SK-MEL-5 (cell line): ENCODE measurements around the gene RYR1. TPM values are rescaled to one million over a fixed set of nuclear protein-coding genes. Genes with fewer than 3 reads are reported as not detected.
A peak's percentile ranks its signal among the peaks of the same experiment; 100 is the strongest.
"Not testable (repeated sequence)": the region's sequence is repeated elsewhere in the genome, so short reads cannot be mapped to it uniquely, and the experiment has no call there.

Experiments
- DNase-seq: peaks from one replicate; pipeline ENCODE4 v3.0.0-alpha.2; 2016; ENCODE audit warnings: low read depth, low spot score
- in situ Hi-C: cut with HindIII; loops from 2 replicates; pipeline ENCODE4 v1.10.0; 2016; ENCODE audit warnings: low sequenced_read_pairs, high pct_unique_total_duplicates, low pct_unique_long_range_greater_than_20kb
- total RNA-seq: library from RNA; depleted of rRNA; stranded (reverse); fragments of >200 nt; shearing (Covaris generic); gene quantifications from 2 replicates; pipeline ENCODE4 v1.2.3, GENCODE V29; 2014

RYR1 gene
- total RNA-seq, 1 experiment from 2014 or later: 0.03 TPM

- in situ Hi-C loops: no loop called here
- peak; percentile 66 for DNase-seq
These were observed 15.7 kb upstream of the RYR1 start for GRCh38 chr19:38417544-38418506.

- in situ Hi-C loops: no loop called here
- no peak for DNase-seq
These were observed 12.6 kb upstream of the RYR1 start for GRCh38 chr19:38420935-38421334.

- DNase-seq: no peak
- in situ Hi-C loops: no loop called here
These were observed 11.6 kb upstream of the RYR1 start for GRCh38 chr19:38421856-38422255.

- no peak for DNase-seq
- in situ Hi-C loops: no loop called here
These were observed 11.1 kb upstream of the RYR1 start for GRCh38 chr19:38422438-38422837.

GRCh38 chr19:38424272-38424671 lies 9.2 kb upstream of the RYR1 start:
- DNase-seq: no peak
- in situ Hi-C loops: no loop called here

- in situ Hi-C loops: no loop called here
- no peak for DNase-seq
These were observed 8.2 kb upstream of the RYR1 start for GRCh38 chr19:38425222-38425809.

- no peak for DNase-seq
- in situ Hi-C loops: no loop called here
These were observed 7.6 kb upstream of the RYR1 start, which contains the start of gene RASGRP4 for GRCh38 chr19:38425810-38426466. RASGRP4 (minus strand) TSS chr19:38426219; CDS start chr19:38426091, 128 bp downstream.

GRCh38 chr19:38427035-38427677 lies 6.3 kb upstream of the RYR1 start:
- DNase-seq, in situ Hi-C loops: not testable (repeated sequence)

- no peak for DNase-seq
- in situ Hi-C loops: no loop called here
These were observed 4.3 kb upstream of the RYR1 start for GRCh38 chr19:38429055-38429810.

- in situ Hi-C loops: no loop called here
- DNase-seq: no peak
These were observed 3.7 kb upstream of the RYR1 start for GRCh38 chr19:38429811-38430156.

GRCh38 chr19:38430931-38431330 lies 2.6 kb upstream of the RYR1 start:
- in situ Hi-C loops: no loop called here

GRCh38 chr19:38434549-38435051 lies 1.1 kb downstream of the RYR1 start:
- in situ Hi-C loops: no loop called here
- no peak for DNase-seq

More at GRCh38 chr19:38430931-38431330, 2.6 kb upstream of the RYR1 start:
- no peak for DNase-seq

GRCh38 chr19:38437295-38437694 lies 3.8 kb downstream of the RYR1 start:
- in situ Hi-C loops: no loop called here
- DNase-seq: no peak

- DNase-seq: no peak
- in situ Hi-C loops: no loop called here
These were observed 4.4 kb downstream of the RYR1 start for GRCh38 chr19:38437917-38438316.

- no peak for DNase-seq
- in situ Hi-C loops: no loop called here
These were observed 7.1 kb downstream of the RYR1 start for GRCh38 chr19:38440592-38440991.

GRCh38 chr19:38441657-38442348 lies 8.3 kb downstream of the RYR1 start:
- DNase-seq: peak; percentile 37
- in situ Hi-C loops: no loop called here

- in situ Hi-C loops: no loop called here
- no peak for DNase-seq
These were observed 9.2 kb downstream of the RYR1 start for GRCh38 chr19:38442736-38443135.
